K562 (cell line): ENCODE measurements around the gene ZBTB2. TPM values are rescaled to one million over a fixed set of nuclear protein-coding genes. Genes with fewer than 3 reads are reported as not detected.
A peak's percentile ranks its signal among the peaks of the same experiment; 100 is the strongest.

Source experiments
- KLF6 ChIP-seq: fragments of 250-450 bp; sonication (Bioruptor Pico); IDR thresholded peaks from 2 replicates; pipeline ENCODE4 v1.4.0; 2020; ENCODE audit warnings: mild to moderate bottlenecking, moderate library complexity, borderline replicate concordance
- NBN ChIP-seq: fragments of 450-650 bp; IDR thresholded peaks from 2 replicates; pipeline ENCODE4 v1.6.1; 2016; ENCODE audit warnings: low read depth, mild to moderate bottlenecking
- NCOA6 ChIP-seq: fragments of 450-650 bp; IDR thresholded peaks from 2 replicates; pipeline ENCODE4 v1.6.1; 2017; ENCODE audit warnings: mild to moderate bottlenecking
- NR2F6 ChIP-seq: fragments of 450-650 bp; formaldehyde crosslinking; IDR thresholded peaks from 2 replicates; pipeline ENCODE4 v1.4.0; 2020; ENCODE audit warnings: mild to moderate bottlenecking
- PATZ1 ChIP-seq: fragments of 250-450 bp; sonication (Bioruptor Pico); IDR thresholded peaks from 2 replicates; pipeline ENCODE4 v1.5.0; 2020; ENCODE audit warnings: mild to moderate bottlenecking, borderline replicate concordance
- PCBP2 ChIP-seq: fragments of 200-400 bp; formaldehyde crosslinking; IDR thresholded peaks from 2 replicates; pipeline ENCODE4 v1.6.1; 2018; ENCODE audit warnings: low read length, low read depth, mild to moderate bottlenecking, moderate library complexity; ENCODE audit not compliant: poor library complexity, severe bottlenecking
- RREB1 ChIP-seq: fragments of 250-450 bp; sonication (Bioruptor Pico); IDR thresholded peaks from 2 replicates; pipeline ENCODE4 v1.4.0; 2020
- SMAD4 ChIP-seq: fragments of 250-450 bp; sonication (Bioruptor Pico); conservative IDR thresholded peaks from 2 replicates; pipeline ENCODE4 v1.8.0; 2021; ENCODE audit warnings: inconsistent platforms, mild to moderate bottlenecking, moderate library complexity
- ZFP91 ChIP-seq: sonication (generic); formaldehyde crosslinking; IDR thresholded peaks from 2 replicates; pipeline ENCODE4 v1.8.0; 2022; ENCODE audit warnings: mild to moderate bottlenecking, missing genetic modification reagents
- ZNF668 ChIP-seq: fragments of 250-450 bp; sonication (Bioruptor Pico); IDR thresholded peaks from 2 replicates; pipeline ENCODE4 v1.8.0; 2022; ENCODE audit warnings: mild to moderate bottlenecking, inconsistent platforms
- polyA plus RNA-seq, 8 experiments: library from polyadenylated mRNA; depleted of rRNA in 4 of 8; stranded (reverse) in 5 of 8; unstranded in 3 of 8; fragments of >200 nt; fragmentation: Nextera tagmentation in 2 of 8; fragmentation: Illumina TruSeq in 1 of 8; extraction: Ambion mirVana in 2 of 8; extraction: Trizol in 1 of 8; gene quantifications; 2 replicates each; pipeline versions ENCODE4 v1.2.1 to v1.2.3, GENCODE V29; 2011 to 2014; ENCODE audit warnings: inconsistent platforms in 1 of 8, missing spikeins in 1 of 8
- total RNA-seq, 7 experiments: library from RNA; depleted of rRNA in 6 of 7; stranded (reverse); fragments of >200 nt in 6 of 7; fragmentation: Illumina TruSeq in 2 of 7; extraction: Trizol in 2 of 7; gene quantifications; 2 replicates each; pipeline versions ENCODE4 v1.2.1 to v1.2.3, GENCODE V29; 2011 to 2021; ENCODE audit warnings: low replicate concordance in 1 of 7
- TF ChIP-seq, protein P1 (sequence below): fragments of 450-650 bp; IDR thresholded peaks from 2 replicates; pipeline ENCODE4 v1.6.1; 2014; ENCODE audit warnings: low read depth, mild to moderate bottlenecking, moderate library complexity, borderline replicate concordance
- TF ChIP-seq, protein P2 (sequence below): fragments of 450-650 bp; formaldehyde crosslinking; IDR thresholded peaks from 2 replicates; pipeline ENCODE4 v1.4.0; 2020; ENCODE audit warnings: mild to moderate bottlenecking, mixed read lengths

Gene ZBTB2
- total and polyA plus RNA-seq, 9 of the 15 experiments (the other 6 are each of a cell fraction or from before 2014, with no cell fraction given), result 5.1 to 26.2 (median 16.4) TPM

- TF ChIP-seq ZFP91 (CRISPR knock-in tag) (no peak), RREB1 (no peak), PATZ1 (no peak), NBN (no peak), NCOA6 (peak; percentile 60; the same call in 1 of the 2 replicates), KLF6 (CRISPR knock-in tag) (no peak), PCBP2 (no peak), SMAD4 (CRISPR knock-in tag) (0 out of 2 replicates have a peak, but pooled peaks have one; percentile 84), ZNF668 (CRISPR knock-in tag) (no peak), NR2F6 (CRISPR knock-in tag) (no peak)
- TF ChIP-seq, protein P1, sequence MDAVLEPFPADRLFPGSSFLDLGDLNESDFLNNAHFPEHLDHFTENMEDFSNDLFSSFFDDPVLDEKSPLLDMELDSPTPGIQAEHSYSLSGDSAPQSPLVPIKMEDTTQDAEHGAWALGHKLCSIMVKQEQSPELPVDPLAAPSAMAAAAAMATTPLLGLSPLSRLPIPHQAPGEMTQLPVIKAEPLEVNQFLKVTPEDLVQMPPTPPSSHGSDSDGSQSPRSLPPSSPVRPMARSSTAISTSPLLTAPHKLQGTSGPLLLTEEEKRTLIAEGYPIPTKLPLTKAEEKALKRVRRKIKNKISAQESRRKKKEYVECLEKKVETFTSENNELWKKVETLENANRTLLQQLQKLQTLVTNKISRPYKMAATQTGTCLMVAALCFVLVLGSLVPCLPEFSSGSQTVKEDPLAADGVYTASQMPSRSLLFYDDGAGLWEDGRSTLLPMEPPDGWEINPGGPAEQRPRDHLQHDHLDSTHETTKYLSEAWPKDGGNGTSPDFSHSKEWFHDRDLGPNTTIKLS, result peak; percentile 95
- TF ChIP-seq, protein P2, sequence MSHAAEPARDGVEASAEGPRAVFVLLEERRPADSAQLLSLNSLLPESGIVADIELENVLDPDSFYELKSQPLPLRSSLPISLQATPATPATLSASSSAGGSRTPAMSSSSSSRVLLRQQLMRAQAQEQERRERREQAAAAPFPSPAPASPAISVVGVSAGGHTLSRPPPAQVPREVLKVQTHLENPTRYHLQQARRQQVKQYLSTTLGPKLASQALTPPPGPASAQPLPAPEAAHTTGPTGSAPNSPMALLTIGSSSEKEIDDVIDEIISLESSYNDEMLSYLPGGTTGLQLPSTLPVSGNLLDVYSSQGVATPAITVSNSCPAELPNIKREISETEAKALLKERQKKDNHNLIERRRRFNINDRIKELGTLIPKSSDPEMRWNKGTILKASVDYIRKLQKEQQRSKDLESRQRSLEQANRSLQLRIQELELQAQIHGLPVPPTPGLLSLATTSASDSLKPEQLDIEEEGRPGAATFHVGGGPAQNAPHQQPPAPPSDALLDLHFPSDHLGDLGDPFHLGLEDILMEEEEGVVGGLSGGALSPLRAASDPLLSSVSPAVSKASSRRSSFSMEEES, result no peak
Observed at GRCh38 chr6:151390276-151390850, 996 bp downstream of the ZBTB2 start (continued).
